GM12878 (cell line): ENCODE results near the gene CCDC178. TPM values are rescaled to one million over a fixed set of nuclear protein-coding genes. Genes with fewer than 3 reads are reported as not detected.

Experiments
- ATAC-seq: fragments of 200-7000 bp; cut with Tn5 transposase; 3 replicates; pipeline ENCODE4 v1.9.1; 2020; ENCODE audit warnings: mild to moderate bottlenecking, moderate library complexity
- BruUV-seq: library from RNA; stranded (reverse); fragments of 400-500 nt; replicated peaks from 2 replicates; lab custom pipeline; 2021; lab: Mats Ljungman, UMichigan
- CTCF ChIA-PET: fragments of 300-600 bp; sonication (Branson Sonifier 250); formaldehyde crosslinking; extraction: SDS; loops from one replicate; lab custom pipeline; 2021; ENCODE audit warnings: inconsistent platforms; lab: Yijun Ruan, JAX
- POLR2A ChIA-PET: fragments of 350-600 bp; formaldehyde crosslinking; extraction: SDS; loops from one replicate; lab custom pipeline; 2021; ENCODE audit warnings: inconsistent platforms; lab: Charles Lee
- RAD21 ChIA-PET: fragments of 300-600 bp; sonication (Branson Sonifier 250); formaldehyde crosslinking; loops from one replicate; lab custom pipeline; 2023; ENCODE audit warnings: antibody characterized with exemption; ENCODE audit not compliant: unreplicated experiment; lab: Charles Lee
- SMC1A ChIA-PET: fragments of 300-600 bp; sonication (Branson Sonifier 250); formaldehyde crosslinking; loops from one replicate; lab custom pipeline; 2023; ENCODE audit not compliant: unreplicated experiment, uncharacterized antibody; lab: Charles Lee
- DNase-seq: peaks from one replicate; pipeline ENCODE4 v3.0.0-alpha.2; 2011; ENCODE audit warnings: low read depth, low spot score
- FAIRE-seq: peaks from 3 replicates; lab custom pipeline; 2011; peaks lifted over from hg19 to GRCh38; lab: Jason Lieb, UNC
- H2AFZ ChIP-seq: 2 replicates; pipeline ENCODE4 v1.6.0; 2011; ENCODE audit warnings: low read depth, low read length, control low read depth; ENCODE audit not compliant: control insufficient read depth
- H3K27ac ChIP-seq: 2 replicates; pipeline ENCODE4 v1.5.1; 2011; ENCODE audit warnings: control low read depth; ENCODE audit not compliant: control insufficient read depth, insufficient read depth
- H3K27me3 ChIP-seq, 2 experiments: replicated peaks in 1 of 2; 2 replicates each; pipeline versions ENCODE4 v1.6.0 to v1.6.1; 2011; ENCODE audit warnings: low read length in 1 of 2; ENCODE audit not compliant: control insufficient read depth in 2 of 2, insufficient read depth in 2 of 2
- H3K36me3 ChIP-seq, 2 experiments: 2 replicates each; pipeline ENCODE4 v1.5.1; 2011; ENCODE audit warnings: low read length in 1 of 2; ENCODE audit not compliant: control insufficient read depth in 2 of 2, insufficient read depth in 2 of 2
- H3K4me1 ChIP-seq: 2 replicates; pipeline ENCODE4 v1.6.1; 2011; ENCODE audit warnings: mild to moderate bottlenecking, low read length, moderate library complexity, mixed read lengths; ENCODE audit not compliant: control insufficient read depth, insufficient read depth
- H3K4me2 ChIP-seq: 2 replicates; pipeline ENCODE4 v1.6.0; 2011; ENCODE audit warnings: control low read depth; ENCODE audit not compliant: control insufficient read depth, insufficient read depth
- H3K4me3 ChIP-seq: fragments of 200-600 bp; sonication (generic); 2 replicates; pipeline ENCODE4 v1.5.1; 2016
- H3K79me2 ChIP-seq: 2 replicates; pipeline ENCODE4 v1.6.0; 2011; ENCODE audit warnings: low read length; ENCODE audit not compliant: control insufficient read depth, insufficient read depth
- H3K9ac ChIP-seq: 2 replicates; pipeline ENCODE4 v1.8.0; 2011; ENCODE audit warnings: low read length, control low read depth, mixed read lengths; ENCODE audit not compliant: control insufficient read depth, insufficient read depth
- H3K9me3 ChIP-seq: replicated peaks from 3 replicates; pipeline ENCODE4 v1.5.1; 2011; ENCODE audit warnings: mild to moderate bottlenecking, low read length; ENCODE audit not compliant: control insufficient read depth, insufficient read depth
- H4K20me1 ChIP-seq: 2 replicates; pipeline ENCODE4 v1.6.0; 2011; ENCODE audit not compliant: control insufficient read depth, insufficient read depth
- ASH2L ChIP-seq: fragments of 300-600, 200-600 bp; sonication (generic); IDR thresholded peaks from 2 replicates; pipeline ENCODE4 v1.6.1; 2017; ENCODE audit warnings: low read depth, mild to moderate bottlenecking, borderline replicate concordance
- BRCA1 ChIP-seq: IDR thresholded peaks from 2 replicates; pipeline ENCODE4 v1.6.1; 2011; ENCODE audit warnings: low read depth, low read length, improper control_type of control experiment
- HDGF ChIP-seq: fragments of 450-650 bp; IDR thresholded peaks from 2 replicates; pipeline ENCODE4 v1.6.1; 2016; ENCODE audit warnings: antibody characterized with exemption
- KDM1A ChIP-seq: fragments of 200-600 bp; sonication (generic); IDR thresholded peaks from 2 replicates; pipeline ENCODE4 v1.6.1; 2016; ENCODE audit warnings: borderline replicate concordance
- NFYA ChIP-seq: IDR thresholded peaks from 2 replicates; pipeline ENCODE4 v1.6.1; 2011; ENCODE audit warnings: low read depth, mild to moderate bottlenecking, low read length, improper control_type of control experiment, borderline replicate concordance
- NR2F1 ChIP-seq: fragments of 450-650 bp; conservative IDR thresholded peaks from 2 replicates; pipeline ENCODE4 v1.6.1; 2017; ENCODE audit warnings: mild to moderate bottlenecking
- PBX3 ChIP-seq: IDR thresholded peaks from 2 replicates; pipeline ENCODE4 v1.6.1; 2011; ENCODE audit warnings: mild to moderate bottlenecking, low read depth, low read length, moderate library complexity; ENCODE audit not compliant: insufficient replicate concordance
- RB1 ChIP-seq: fragments of 450-650 bp; formaldehyde crosslinking; IDR thresholded peaks from 2 replicates; pipeline ENCODE4 v1.6.1; 2017; ENCODE audit warnings: mild to moderate bottlenecking, borderline replicate concordance
- SMARCA5 ChIP-seq: fragments of 450-650 bp; IDR thresholded peaks from 2 replicates; pipeline ENCODE4 v1.6.1; 2017; ENCODE audit warnings: mild to moderate bottlenecking
- ZBED1 ChIP-seq: IDR thresholded peaks from 2 replicates; pipeline ENCODE4 v1.6.1; 2016; ENCODE audit warnings: borderline replicate concordance
- WGBS: methylation state at CpG from one replicate; pipeline ENCODE4 v1.1.6; 2016; ENCODE audit warnings: low lambda C conversion rate; ENCODE audit not compliant: insufficient replicate concordance, insufficient coverage; ENCODE audit errors: missing lambda C conversion rate; 5-methylcytosine and 5-hydroxymethylcytosine counted together
- in situ Hi-C: fragments of 300-500 bp; cut with MboI; formaldehyde crosslinking; loops from 9 replicates; pipeline ENCODE4 v1.14.3; 2018; ENCODE audit warnings: mixed read lengths
- intact Hi-C: fragments of 100-400 bp; cut with micrococcal nuclease; formaldehyde crosslinking; loops from one replicate; pipeline ENCODE4 v1.14.2; 2022; ENCODE audit not compliant: unreplicated experiment
- polyA plus RNA-seq, 11 experiments: library from polyadenylated mRNA; depleted of rRNA in 4 of 11; unstranded in 6 of 11; stranded (reverse) in 5 of 11; fragments of >200 nt; fragmentation: Nextera tagmentation in 4 of 11; fragmentation: Illumina TruSeq in 1 of 11; extraction: Ambion mirVana in 4 of 11; extraction: Trizol in 1 of 11; gene quantifications; 1 replicate in 1 of 11; 2 replicates in 10 of 11; pipeline versions ENCODE4 v1.2.1 to v1.2.3, GENCODE V29; 2011 to 2016; ENCODE audit warnings: inconsistent platforms in 2 of 11, missing spikeins in 2 of 11, low read depth in 1 of 11
- total RNA-seq, 4 experiments: library from RNA; depleted of rRNA in 3 of 4; stranded (reverse); fragments of >200 nt in 3 of 4; fragmentation: Illumina TruSeq in 1 of 4; extraction: Trizol in 1 of 4; gene quantifications; 2 replicates each; pipeline versions ENCODE4 v1.2.1 to v1.2.3, GENCODE V29; 2013 to 2021
- TF ChIP-seq, protein P1 (sequence below), 3 experiments: IDR thresholded peaks in 2 of 3; conservative IDR thresholded peaks in 1 of 3; 2 replicates each; pipeline ENCODE4 v1.5.1; 2011; ENCODE audit warnings: low read depth in 3 of 3, low read length in 3 of 3, mild to moderate bottlenecking in 3 of 3, control low read depth in 2 of 3, moderate library complexity in 2 of 3, inconsistent platforms in 1 of 3, mixed read lengths in 1 of 3; ENCODE audit not compliant: control insufficient read depth in 2 of 3, insufficient read depth in 1 of 3; ENCODE audit errors: extremely low read depth in 1 of 3
- TF ChIP-seq, protein P2 (sequence below): fragments of 450-650 bp; IDR thresholded peaks from 2 replicates; pipeline ENCODE4 v1.6.1; 2017; ENCODE audit warnings: mild to moderate bottlenecking, low read depth, inconsistent platforms; ENCODE audit not compliant: poor library complexity, severe bottlenecking

The CCDC178 gene
- total and polyA plus RNA-seq, 10 of the 15 experiments (the other 5 are each of a cell fraction or from before 2014, with no cell fraction given) = 0.04 TPM; not detected in 9

GRCh38 chr18:33184175-33184574 lies 256.3 kb downstream of the CCDC178 start:
- 0 out of 4 replicates have a peak, but pooled peaks cover 0 to 2% of the 10 kb centered on the region in 2 experiments for H3K27me3 ChIP-seq
- RAD21 ChIA-PET = no interaction called here
- POLR2A ChIA-PET = no interaction called here

DNA sequence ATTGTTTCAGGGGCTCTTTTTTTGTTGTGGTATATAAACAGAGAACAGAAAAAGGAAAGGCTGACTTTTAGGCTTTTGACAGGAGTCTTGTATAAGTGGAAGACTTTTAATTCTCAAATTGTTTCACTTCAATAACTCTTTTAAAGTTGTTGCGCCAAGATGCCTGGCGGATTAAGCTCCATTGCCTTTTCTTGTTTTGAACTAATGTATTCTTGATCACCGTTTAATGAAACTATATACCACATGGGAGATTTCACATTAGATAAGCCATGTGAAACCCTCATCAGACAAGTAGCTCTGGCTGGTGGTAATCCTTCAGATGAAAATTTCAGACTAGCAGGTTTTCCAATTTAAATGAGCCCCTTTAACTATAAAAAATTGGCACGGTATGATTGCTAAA lies 257.4 kb downstream of the CCDC178 start:
- H3K4me2 ChIP-seq = no peak overlapping the region
- ChIA-PET SMC1A (no interaction called here), RAD21 (no interaction called here), CTCF (interaction anchor here (1.2 kb wide), 1 partner anchor 31 kb away, joined by 3 read pairs; no protein-coding TSS in a partner anchor), POLR2A (no interaction called here)
- H3K9me3 ChIP-seq = no peaks in the 10 kb centered on the region
- DNase-seq (no peak), FAIRE-seq (no peak), ATAC-seq (no peak)
- no TSS peak for BruUV-seq
- H3K79me2 ChIP-seq = no peaks in the 10 kb centered on the region
- H3K4me3 ChIP-seq = no peak overlapping the region
- no peak overlapping the region for H2AFZ ChIP-seq
- H3K4me1 ChIP-seq = no peaks in the 10 kb centered on the region
- in situ Hi-C loops = no loop called here
- no peak overlapping the region for H3K9ac ChIP-seq
- intact Hi-C loops = no loop called here
- no peak overlapping the region for H3K27ac ChIP-seq
- no peaks in the 10 kb centered on the region for H4K20me1 ChIP-seq
- 61% methylated on average over 4 of the region's 4 CpGs for WGBS
- no peaks in the 10 kb centered on the region for H3K36me3 ChIP-seq
- H3K27me3 ChIP-seq = 0 out of 4 replicates have a peak, but pooled peaks cover 0 to 2% of the 10 kb centered on the region in 2 experiments
- TF ChIP-seq NFYA (no peak), HDGF (no peak), RB1 (no peak), ASH2L (no peak), SMARCA5 (no peak), NR2F1 (no peak), KDM1A (no peak)
- TF ChIP-seq, protein P1, sequence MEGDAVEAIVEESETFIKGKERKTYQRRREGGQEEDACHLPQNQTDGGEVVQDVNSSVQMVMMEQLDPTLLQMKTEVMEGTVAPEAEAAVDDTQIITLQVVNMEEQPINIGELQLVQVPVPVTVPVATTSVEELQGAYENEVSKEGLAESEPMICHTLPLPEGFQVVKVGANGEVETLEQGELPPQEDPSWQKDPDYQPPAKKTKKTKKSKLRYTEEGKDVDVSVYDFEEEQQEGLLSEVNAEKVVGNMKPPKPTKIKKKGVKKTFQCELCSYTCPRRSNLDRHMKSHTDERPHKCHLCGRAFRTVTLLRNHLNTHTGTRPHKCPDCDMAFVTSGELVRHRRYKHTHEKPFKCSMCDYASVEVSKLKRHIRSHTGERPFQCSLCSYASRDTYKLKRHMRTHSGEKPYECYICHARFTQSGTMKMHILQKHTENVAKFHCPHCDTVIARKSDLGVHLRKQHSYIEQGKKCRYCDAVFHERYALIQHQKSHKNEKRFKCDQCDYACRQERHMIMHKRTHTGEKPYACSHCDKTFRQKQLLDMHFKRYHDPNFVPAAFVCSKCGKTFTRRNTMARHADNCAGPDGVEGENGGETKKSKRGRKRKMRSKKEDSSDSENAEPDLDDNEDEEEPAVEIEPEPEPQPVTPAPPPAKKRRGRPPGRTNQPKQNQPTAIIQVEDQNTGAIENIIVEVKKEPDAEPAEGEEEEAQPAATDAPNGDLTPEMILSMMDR (IDR thresholded peaks at IDR 0.05 in 2 of 3, conservative IDR thresholded peaks at IDR 0.05 in 1 of 3; ENCODE audit: control insufficient read depth in 2 of 3, extremely low read depth in 1 of 3, insufficient read depth in 1 of 3, low read depth in 3 of 3, low read length in 3 of 3) = no peak
- TF ChIP-seq, protein P2, sequence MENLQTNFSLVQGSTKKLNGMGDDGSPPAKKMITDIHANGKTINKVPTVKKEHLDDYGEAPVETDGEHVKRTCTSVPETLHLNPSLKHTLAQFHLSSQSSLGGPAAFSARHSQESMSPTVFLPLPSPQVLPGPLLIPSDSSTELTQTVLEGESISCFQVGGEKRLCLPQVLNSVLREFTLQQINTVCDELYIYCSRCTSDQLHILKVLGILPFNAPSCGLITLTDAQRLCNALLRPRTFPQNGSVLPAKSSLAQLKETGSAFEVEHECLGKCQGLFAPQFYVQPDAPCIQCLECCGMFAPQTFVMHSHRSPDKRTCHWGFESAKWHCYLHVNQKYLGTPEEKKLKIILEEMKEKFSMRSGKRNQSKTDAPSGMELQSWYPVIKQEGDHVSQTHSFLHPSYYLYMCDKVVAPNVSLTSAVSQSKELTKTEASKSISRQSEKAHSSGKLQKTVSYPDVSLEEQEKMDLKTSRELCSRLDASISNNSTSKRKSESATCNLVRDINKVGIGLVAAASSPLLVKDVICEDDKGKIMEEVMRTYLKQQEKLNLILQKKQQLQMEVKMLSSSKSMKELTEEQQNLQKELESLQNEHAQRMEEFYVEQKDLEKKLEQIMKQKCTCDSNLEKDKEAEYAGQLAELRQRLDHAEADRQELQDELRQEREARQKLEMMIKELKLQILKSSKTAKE = no peak

More at GRCh38 chr18:33184175-33184574, 256.3 kb downstream of the CCDC178 start:
- Histone ChIP-seq H3K79me2 (no peaks in the 10 kb centered on the region), H3K4me1 (no peaks in the 10 kb centered on the region), H3K27ac (no peak overlapping the region), H2AFZ (no peak overlapping the region), H3K9me3 (no peaks in the 10 kb centered on the region), H3K4me3 (no peak overlapping the region), H3K36me3 (no peaks in the 10 kb centered on the region), H3K9ac (no peak overlapping the region), H3K4me2 (no peak overlapping the region), H4K20me1 (no peaks in the 10 kb centered on the region)
- ATAC-seq = no peak
- ChIA-PET SMC1A (no interaction called here), CTCF (interaction anchor here (1.2 kb wide), 1 partner anchor 30 kb away, joined by 3 read pairs; no protein-coding TSS in a partner anchor)
- intact Hi-C loops (no loop called here), in situ Hi-C loops (no loop called here)
- DNase-seq = no peak
- no TSS peak for BruUV-seq
- TF ChIP-seq PBX3 (no peak), ZBED1 (no peak), ASH2L (no peak), BRCA1 (no peak)
- WGBS = 3% methylated on average over 3 of the region's 3 CpGs
- FAIRE-seq = no peak
